ENCODE data around the gene TMEM8B. TPM values are rescaled to one million over a fixed set of nuclear protein-coding genes. Genes with fewer than 3 reads are reported as not detected.
"Not testable (repeated sequence)": the region's sequence is repeated elsewhere in the genome, so short reads cannot be mapped to it uniquely, and the experiment has no call there.

TMEM8B gene
- polyA plus RNA-seq, 1 donor (not counting 4 experiments of a cell fraction or from before 2014, with no cell fraction given), result 1.3 TPM

DNA sequence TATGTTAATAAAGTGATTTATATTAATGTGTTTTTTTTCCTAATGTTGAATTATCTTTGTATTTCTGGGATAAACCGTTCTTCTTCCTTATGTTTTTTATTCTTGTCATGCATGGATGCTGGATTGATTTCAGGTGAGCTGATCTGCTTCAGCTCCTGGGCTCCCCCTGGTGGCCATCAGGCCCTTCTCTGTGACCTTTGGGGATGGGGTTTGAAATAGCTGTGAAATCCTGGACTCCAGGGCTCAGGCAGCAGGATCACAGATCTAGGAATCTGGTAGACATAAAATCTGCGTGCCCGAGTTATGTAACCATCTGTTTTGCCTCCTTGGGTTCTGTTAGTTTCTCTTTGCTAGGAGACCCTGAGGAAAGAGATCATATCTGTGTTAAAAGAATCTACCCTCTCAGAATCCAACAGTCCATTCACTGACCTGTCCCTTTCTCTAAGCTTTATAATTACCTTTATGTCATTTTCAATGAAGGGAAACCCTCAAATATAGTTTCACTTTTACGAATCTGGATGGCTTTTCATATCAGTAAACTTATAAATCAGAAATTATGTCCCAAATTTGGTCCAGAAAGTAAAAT is 53.3 kb downstream of the TMEM8B start:
- no peak overlapping the region for H3K4me3 ChIP-seq (ENCODE audit: control insufficient read depth in 2 of 3, extremely low read depth in 1 of 3, insufficient read depth in 2 of 3, low read depth in 1 of 3, low read length in 3 of 3)
- no peaks in the 10 kb centered on the region for H3K9me3 ChIP-seq (ENCODE audit: control insufficient read depth, low read depth, low read length)
- H2AFZ ChIP-seq (ENCODE audit: control insufficient read depth, low read length), result no peak overlapping the region
- H3K27me3 ChIP-seq (ENCODE audit: control insufficient read depth, extremely low read depth, insufficient read depth, low read length), result no peaks in the 10 kb centered on the region
- FAIRE-seq, result peak; percentile 92
- no peaks in the 10 kb centered on the region for H4K20me1 ChIP-seq (ENCODE audit: control insufficient read depth, extremely low read depth, insufficient read depth, low read length)
- no peak overlapping the region for H3K27ac ChIP-seq (ENCODE audit: control insufficient read depth, insufficient read depth, low read length)
- no peaks in the 10 kb centered on the region for H3K4me1 ChIP-seq (ENCODE audit: control insufficient read depth, extremely low read depth, insufficient read depth, low read length)
- TF ChIP-seq EZH2 (IDR thresholded peaks at IDR 0.05; ENCODE audit: low read length), result no peak
- TF ChIP-seq, protein P1, sequence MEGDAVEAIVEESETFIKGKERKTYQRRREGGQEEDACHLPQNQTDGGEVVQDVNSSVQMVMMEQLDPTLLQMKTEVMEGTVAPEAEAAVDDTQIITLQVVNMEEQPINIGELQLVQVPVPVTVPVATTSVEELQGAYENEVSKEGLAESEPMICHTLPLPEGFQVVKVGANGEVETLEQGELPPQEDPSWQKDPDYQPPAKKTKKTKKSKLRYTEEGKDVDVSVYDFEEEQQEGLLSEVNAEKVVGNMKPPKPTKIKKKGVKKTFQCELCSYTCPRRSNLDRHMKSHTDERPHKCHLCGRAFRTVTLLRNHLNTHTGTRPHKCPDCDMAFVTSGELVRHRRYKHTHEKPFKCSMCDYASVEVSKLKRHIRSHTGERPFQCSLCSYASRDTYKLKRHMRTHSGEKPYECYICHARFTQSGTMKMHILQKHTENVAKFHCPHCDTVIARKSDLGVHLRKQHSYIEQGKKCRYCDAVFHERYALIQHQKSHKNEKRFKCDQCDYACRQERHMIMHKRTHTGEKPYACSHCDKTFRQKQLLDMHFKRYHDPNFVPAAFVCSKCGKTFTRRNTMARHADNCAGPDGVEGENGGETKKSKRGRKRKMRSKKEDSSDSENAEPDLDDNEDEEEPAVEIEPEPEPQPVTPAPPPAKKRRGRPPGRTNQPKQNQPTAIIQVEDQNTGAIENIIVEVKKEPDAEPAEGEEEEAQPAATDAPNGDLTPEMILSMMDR (optimal IDR thresholded peaks at IDR 0.05 in 1 of 3, IDR thresholded peaks at IDR 0.05 in 1 of 3, conservative IDR thresholded peaks at IDR 0.05 in 1 of 3; ENCODE audit: extremely low read depth in 1 of 3, insufficient read depth in 2 of 3, low read length in 3 of 3), result peak; percentile 86 to 98 (median 92)
- H3K9me1 ChIP-seq (ENCODE audit: control insufficient read depth, extremely low read depth, insufficient read depth, low read length), result no peaks in the 10 kb centered on the region
- H3K36me3 ChIP-seq (ENCODE audit: control insufficient read depth in 2 of 2, extremely low read depth in 1 of 2, insufficient read depth in 2 of 2, low read length in 2 of 2), result no peaks in the 10 kb centered on the region
- H3K79me2 ChIP-seq (ENCODE audit: control insufficient read depth, insufficient read depth, low read length), result no peaks in the 10 kb centered on the region
- no peak overlapping the region for H3K4me2 ChIP-seq (ENCODE audit: control insufficient read depth, extremely low read depth, insufficient read depth, low read depth, low read length)
- dilution Hi-C loops (cut with MboI; ENCODE audit: extremely low pct_ligation_motif_present, low sequenced_read_pairs), result no loop called here
- no peak for DNase-seq (ENCODE audit: low read depth, low spot score)
- H3K9ac ChIP-seq (ENCODE audit: control insufficient read depth, extremely low read depth, insufficient read depth, low read length), result no peak overlapping the region

DNA sequence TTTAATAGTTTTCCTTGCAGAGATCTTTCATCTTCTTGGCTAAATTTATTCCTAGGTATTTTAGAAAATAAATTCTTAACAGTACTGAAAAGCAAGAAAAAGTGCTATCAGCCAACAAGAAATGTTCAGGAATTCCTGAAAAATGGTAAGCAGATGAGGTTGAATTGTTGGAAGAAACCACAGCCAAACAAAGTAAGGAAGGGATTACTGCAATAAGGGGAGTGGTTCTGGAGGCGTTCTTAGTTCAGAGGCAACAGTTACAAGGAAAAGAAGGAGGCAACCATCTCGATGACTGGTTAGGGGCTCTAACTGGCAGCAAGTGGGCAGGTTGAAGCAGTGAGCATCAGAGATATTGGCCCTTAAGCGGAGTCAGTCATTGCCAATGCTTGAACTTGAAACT is 54.0 kb downstream of the TMEM8B start:
- no peaks in the 10 kb centered on the region for H3K4me1 ChIP-seq (ENCODE audit: control insufficient read depth, extremely low read depth, insufficient read depth, low read length)
- H3K4me2 ChIP-seq (ENCODE audit: control insufficient read depth, extremely low read depth, insufficient read depth, low read depth, low read length), result no peak overlapping the region
- TF ChIP-seq, protein P1 (optimal IDR thresholded peaks at IDR 0.05 in 1 of 3, IDR thresholded peaks at IDR 0.05 in 1 of 3, conservative IDR thresholded peaks at IDR 0.05 in 1 of 3; ENCODE audit: extremely low read depth in 1 of 3, insufficient read depth in 2 of 3, low read length in 3 of 3), result no peak
- TF ChIP-seq EZH2 (IDR thresholded peaks at IDR 0.05; ENCODE audit: low read length), result no peak
- DNase-seq (ENCODE audit: low read depth, low spot score) (no peak), FAIRE-seq (no peak)
- H4K20me1 ChIP-seq (ENCODE audit: control insufficient read depth, extremely low read depth, insufficient read depth, low read length), result no peaks in the 10 kb centered on the region
- dilution Hi-C loops (cut with MboI; ENCODE audit: extremely low pct_ligation_motif_present, low sequenced_read_pairs), result no loop called here
- H3K9ac ChIP-seq (ENCODE audit: control insufficient read depth, extremely low read depth, insufficient read depth, low read length), result no peak overlapping the region
- H3K27me3 ChIP-seq (ENCODE audit: control insufficient read depth, extremely low read depth, insufficient read depth, low read length), result no peaks in the 10 kb centered on the region
- no peak overlapping the region for H3K4me3 ChIP-seq (ENCODE audit: control insufficient read depth in 2 of 3, extremely low read depth in 1 of 3, insufficient read depth in 2 of 3, low read depth in 1 of 3, low read length in 3 of 3)
- no peaks in the 10 kb centered on the region for H3K79me2 ChIP-seq (ENCODE audit: control insufficient read depth, insufficient read depth, low read length)
- H3K27ac ChIP-seq (ENCODE audit: control insufficient read depth, insufficient read depth, low read length), result no peak overlapping the region
- H3K36me3 ChIP-seq (ENCODE audit: control insufficient read depth in 2 of 2, extremely low read depth in 1 of 2, insufficient read depth in 2 of 2, low read length in 2 of 2), result no peaks in the 10 kb centered on the region
- no peaks in the 10 kb centered on the region for H3K9me3 ChIP-seq (ENCODE audit: control insufficient read depth, low read depth, low read length)
- no peak overlapping the region for H2AFZ ChIP-seq (ENCODE audit: control insufficient read depth, low read length)
- no peaks in the 10 kb centered on the region for H3K9me1 ChIP-seq (ENCODE audit: control insufficient read depth, extremely low read depth, insufficient read depth, low read length)

DNA sequence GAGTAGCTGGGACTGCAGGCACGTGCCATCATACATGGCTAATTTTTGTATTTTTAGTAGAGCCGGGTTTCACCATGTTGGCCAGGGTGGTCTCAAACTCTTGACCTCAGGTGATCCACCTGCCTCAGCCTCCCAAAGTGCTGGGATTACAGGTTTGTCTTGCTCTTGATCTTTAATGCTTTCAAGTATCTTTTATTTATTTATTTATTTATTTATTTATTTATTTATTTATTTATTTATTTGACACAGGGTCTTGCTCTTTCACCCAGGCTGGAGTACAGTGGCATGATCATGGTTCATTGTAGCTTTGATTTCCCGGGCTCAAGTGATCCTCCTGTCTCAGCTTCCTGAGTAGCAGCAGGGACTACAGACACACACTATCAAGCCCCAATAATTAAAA is 55.9 kb downstream of the TMEM8B start:
- FAIRE-seq; H3K9me3 ChIP-seq (ENCODE audit: control insufficient read depth, low read depth, low read length); DNase-seq (ENCODE audit: low read depth, low spot score); H4K20me1 ChIP-seq (ENCODE audit: control insufficient read depth, extremely low read depth, insufficient read depth, low read length); H3K9ac ChIP-seq (ENCODE audit: control insufficient read depth, extremely low read depth, insufficient read depth, low read length); H3K27ac ChIP-seq (ENCODE audit: control insufficient read depth, insufficient read depth, low read length); H3K79me2 ChIP-seq (ENCODE audit: control insufficient read depth, insufficient read depth, low read length); H3K9me1 ChIP-seq (ENCODE audit: control insufficient read depth, extremely low read depth, insufficient read depth, low read length); dilution Hi-C loops (cut with MboI; ENCODE audit: extremely low pct_ligation_motif_present, low sequenced_read_pairs); H3K4me3 ChIP-seq (ENCODE audit: control insufficient read depth in 2 of 3, extremely low read depth in 1 of 3, insufficient read depth in 2 of 3, low read depth in 1 of 3, low read length in 3 of 3); H3K36me3 ChIP-seq (ENCODE audit: control insufficient read depth in 2 of 2, extremely low read depth in 1 of 2, insufficient read depth in 2 of 2, low read length in 2 of 2); H2AFZ ChIP-seq (ENCODE audit: control insufficient read depth, low read length); H3K4me2 ChIP-seq (ENCODE audit: control insufficient read depth, extremely low read depth, insufficient read depth, low read depth, low read length); H3K27me3 ChIP-seq (ENCODE audit: control insufficient read depth, extremely low read depth, insufficient read depth, low read length); H3K4me1 ChIP-seq (ENCODE audit: control insufficient read depth, extremely low read depth, insufficient read depth, low read length): not testable (repeated sequence)
